HUES6 (cell line): ENCODE measurements around the gene HDAC7.
"Not testable (repeated sequence)": the region's sequence is repeated elsewhere in the genome, so short reads cannot be mapped to it uniquely, and the experiment has no call there.

Source experiments
- H3K27ac ChIP-seq: 2 replicates; pipeline ENCODE4 v1.7.0; 2013; ENCODE audit warnings: low read depth, mild to moderate bottlenecking, low read length, inconsistent platforms
- H3K27me3 ChIP-seq: 2 replicates; pipeline ENCODE4 v1.6.1; 2013; ENCODE audit warnings: low read length; ENCODE audit not compliant: control insufficient read depth, insufficient read depth
- H3K36me3 ChIP-seq: 2 replicates; pipeline ENCODE4 v1.6.1; 2013; ENCODE audit warnings: low read length; ENCODE audit not compliant: control insufficient read depth, insufficient read depth
- H3K4me1 ChIP-seq: 2 replicates; pipeline ENCODE4 v1.6.1; 2013; ENCODE audit warnings: low read length; ENCODE audit not compliant: control insufficient read depth, insufficient read depth
- H3K4me3 ChIP-seq: 2 replicates; pipeline ENCODE4 v1.5.1; 2013; ENCODE audit warnings: low read depth, low read length
- H3K9ac ChIP-seq: one replicate; pipeline ENCODE4 v1.6.1; 2013; ENCODE audit warnings: mild to moderate bottlenecking, low read length
- H3K9me3 ChIP-seq: 2 replicates; pipeline ENCODE4 v1.6.1; 2013; ENCODE audit warnings: low read depth, low read length; ENCODE audit not compliant: control insufficient read depth, insufficient read depth

The HDAC7 gene

GRCh38 chr12:47848853-47849252, 29.1 kb upstream of the HDAC7 start:
- H3K4me1 ChIP-seq = peaks cover 27% of the 10 kb centered on the region
- no peaks in the 10 kb centered on the region for H3K36me3 ChIP-seq
- H3K9me3 ChIP-seq = no peaks in the 10 kb centered on the region
- H3K27me3 ChIP-seq = peaks cover 3% of the 10 kb centered on the region; the same call in 1 of the 2 replicates
- H3K27ac ChIP-seq = no peak overlapping the region
- no peak overlapping the region for H3K9ac ChIP-seq
- H3K4me3 ChIP-seq = no peak overlapping the region

DNA sequence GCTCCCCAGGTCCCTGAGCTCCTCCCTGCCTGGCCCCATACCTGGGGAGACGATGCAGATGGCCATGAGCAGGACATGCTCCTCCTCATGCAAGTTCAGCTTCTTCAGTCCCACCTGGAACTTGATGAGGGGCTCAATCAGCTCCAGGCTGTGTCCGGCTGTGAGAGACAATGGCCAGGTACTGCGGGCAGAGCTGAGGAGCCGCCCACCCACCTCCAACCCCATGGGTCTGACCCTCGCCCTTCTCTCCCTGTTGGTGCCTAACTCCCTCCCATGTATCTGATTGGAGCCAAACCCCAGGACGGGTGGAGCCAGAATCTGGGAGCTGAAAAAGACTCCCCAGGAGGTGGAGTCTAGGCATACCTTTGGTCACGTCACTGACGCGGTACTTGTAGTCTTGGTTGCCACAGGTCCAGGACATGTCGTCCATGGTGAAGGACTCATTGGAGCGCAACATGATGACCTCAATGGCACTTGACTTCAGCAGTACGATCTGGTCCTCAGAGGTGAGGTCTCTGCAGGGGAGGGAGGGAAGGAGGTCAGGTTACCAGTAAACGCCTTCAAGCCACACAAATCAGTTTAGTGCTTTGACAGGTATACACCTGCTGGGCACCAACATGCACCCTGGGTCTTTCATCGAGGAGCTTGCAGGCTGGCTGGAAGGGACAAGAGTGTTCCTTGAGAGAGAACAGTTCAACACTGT, 26.7 kb upstream of the HDAC7 start:
- H3K4me3 ChIP-seq = no peak overlapping the region
- no peak overlapping the region for H3K27ac ChIP-seq
- no peak overlapping the region for H3K9ac ChIP-seq
- H3K9me3 ChIP-seq = no peaks in the 10 kb centered on the region
- H3K36me3 ChIP-seq = no peaks in the 10 kb centered on the region
- peaks cover 13% of the 10 kb centered on the region; the same call in 1 of the 2 replicates for H3K27me3 ChIP-seq
- H3K4me1 ChIP-seq = peaks cover 35% of the 10 kb centered on the region

DNA sequence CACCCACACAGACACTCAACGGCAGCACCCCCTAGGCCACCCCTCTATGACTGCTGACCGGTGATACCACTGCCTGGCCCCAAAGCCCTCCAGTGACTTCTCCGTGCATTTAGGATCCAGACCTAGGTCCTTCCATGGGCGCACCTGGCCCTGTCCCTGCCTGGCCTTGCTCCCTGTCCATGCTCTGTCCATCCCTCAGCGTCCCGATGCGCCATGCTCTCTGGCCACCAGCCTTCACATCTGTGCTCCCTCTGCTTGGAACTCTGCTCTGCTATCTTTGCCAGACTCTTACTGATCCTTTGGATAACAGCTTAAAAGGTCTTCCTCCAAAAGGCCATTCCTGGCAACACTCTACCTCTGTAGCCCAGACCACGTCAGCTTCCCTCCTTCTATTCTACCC, 25.4 kb upstream of the HDAC7 start:
- Histone ChIP-seq H3K27me3 (peaks cover 13% of the 10 kb centered on the region; the same call in 1 of the 2 replicates), H3K4me3 (no peak overlapping the region), H3K9me3 (no peaks in the 10 kb centered on the region), H3K36me3 (no peaks in the 10 kb centered on the region), H3K9ac (no peak overlapping the region), H3K4me1 (peaks cover 23% of the 10 kb centered on the region), H3K27ac (no peak overlapping the region)

DNA sequence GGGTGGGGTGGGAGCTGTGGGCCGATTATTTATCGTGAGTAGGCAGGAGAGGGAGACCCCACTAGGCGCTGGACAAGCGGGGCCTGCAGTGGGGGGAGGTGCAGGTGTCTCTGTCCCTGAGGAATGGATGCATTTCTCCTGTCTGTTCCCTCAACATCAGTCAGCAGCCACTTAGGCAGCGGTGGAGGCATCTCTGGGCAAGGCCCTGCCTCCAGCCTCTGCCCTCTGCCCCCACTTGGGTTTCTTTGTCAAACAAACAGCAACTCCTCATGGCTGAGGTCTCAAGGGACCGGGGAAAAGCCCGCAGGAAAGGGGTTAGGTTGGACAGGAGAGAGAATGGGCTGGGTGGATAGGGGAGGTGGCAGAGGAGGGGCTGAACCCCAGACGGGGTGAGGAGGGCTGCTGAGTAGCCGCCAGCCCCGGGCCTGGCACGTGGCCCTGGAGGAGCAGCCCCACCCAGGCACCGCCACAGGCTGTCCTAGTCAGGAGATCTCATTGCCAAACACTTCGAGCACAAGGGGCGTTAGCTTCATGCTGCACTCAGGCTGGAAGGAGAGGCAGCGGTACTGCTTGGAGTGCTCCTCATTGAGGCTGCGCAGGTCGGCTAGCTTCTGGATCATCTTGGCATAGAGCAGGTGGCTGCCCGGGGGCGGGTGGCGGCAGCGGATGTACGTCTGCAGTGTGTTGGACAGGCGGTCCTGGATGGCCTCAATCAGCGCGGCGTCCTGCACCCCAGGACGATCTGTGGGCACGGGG, 24.7 kb upstream of the HDAC7 start:
- Histone ChIP-seq H3K9ac (no peak overlapping the region), H3K4me1 (peaks cover 23% of the 10 kb centered on the region), H3K27me3 (peaks cover 13% of the 10 kb centered on the region; the same call in 1 of the 2 replicates), H3K27ac (no peak overlapping the region), H3K9me3 (no peaks in the 10 kb centered on the region), H3K4me3 (no peak overlapping the region), H3K36me3 (no peaks in the 10 kb centered on the region)

DNA sequence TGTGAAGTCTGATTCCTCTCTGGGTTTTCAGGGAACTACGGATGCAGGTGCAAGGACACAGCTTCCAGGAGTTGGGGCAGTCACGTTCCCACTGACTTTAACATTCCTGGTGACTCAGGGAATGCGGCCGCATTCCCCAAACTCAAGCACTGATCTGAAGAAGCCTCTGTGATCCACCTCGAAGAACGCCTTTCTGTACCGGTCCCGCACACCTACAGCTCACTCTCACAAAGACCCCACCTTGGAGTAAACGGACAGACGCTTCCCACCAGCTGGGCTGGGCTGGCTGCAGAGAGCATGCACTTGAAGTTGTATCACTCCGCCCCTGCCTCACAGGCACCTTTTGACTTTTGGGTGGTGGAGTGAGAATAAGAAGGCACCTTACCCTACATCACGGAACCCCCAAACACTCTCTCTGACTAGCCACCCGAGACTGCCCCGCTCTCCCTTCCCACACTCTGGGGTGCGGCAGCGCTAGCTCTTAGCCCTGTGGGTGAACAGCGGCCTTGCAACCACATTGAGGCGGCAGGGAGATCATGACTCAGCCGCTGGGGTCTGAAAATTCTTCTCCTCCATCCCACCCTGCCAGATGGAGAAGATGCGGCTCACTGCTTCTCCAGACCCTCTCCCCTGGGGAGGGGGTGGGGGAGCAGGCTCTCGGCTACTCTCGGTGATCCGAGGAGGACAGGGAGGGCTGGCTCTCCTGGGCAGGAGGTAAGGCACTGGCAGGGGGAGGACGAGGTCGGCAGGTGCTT, 23.7 kb upstream of the HDAC7 start:
- Histone ChIP-seq H3K27ac (no peak overlapping the region), H3K9me3 (no peaks in the 10 kb centered on the region), H3K9ac (peak overlapping the region; percentile 27), H3K4me3 (peak overlapping the region; percentile 17; the same call in 1 of the 2 replicates), H3K4me1 (peaks cover 23% of the 10 kb centered on the region), H3K36me3 (no peaks in the 10 kb centered on the region), H3K27me3 (peaks cover 13% of the 10 kb centered on the region; the same call in 1 of the 2 replicates)

- not testable (repeated sequence) for H3K4me3 ChIP-seq, H3K9ac ChIP-seq, H3K9me3 ChIP-seq, H3K36me3 ChIP-seq, H3K27ac ChIP-seq
- peaks cover 23% of the 10 kb centered on the region for H3K4me1 ChIP-seq
- peaks cover 13% of the 10 kb centered on the region; the same call in 1 of the 2 replicates for H3K27me3 ChIP-seq
These were observed 22.8 kb upstream of the HDAC7 start for GRCh38 chr12:47842543-47842942.

- Histone ChIP-seq H3K27ac (no peak overlapping the region), H3K9ac (no peak overlapping the region), H3K4me1 (peaks cover 27% of the 10 kb centered on the region), H3K36me3 (no peaks in the 10 kb centered on the region), H3K27me3 (peaks cover 13% of the 10 kb centered on the region; the same call in 1 of the 2 replicates), H3K4me3 (no peak overlapping the region), H3K9me3 (no peaks in the 10 kb centered on the region)
These were observed 22.2 kb upstream of the HDAC7 start for GRCh38 chr12:47841910-47842309.

GRCh38 chr12:47841501-47841900, 21.8 kb upstream of the HDAC7 start:
- no peak overlapping the region for H3K4me3 ChIP-seq

DNA sequence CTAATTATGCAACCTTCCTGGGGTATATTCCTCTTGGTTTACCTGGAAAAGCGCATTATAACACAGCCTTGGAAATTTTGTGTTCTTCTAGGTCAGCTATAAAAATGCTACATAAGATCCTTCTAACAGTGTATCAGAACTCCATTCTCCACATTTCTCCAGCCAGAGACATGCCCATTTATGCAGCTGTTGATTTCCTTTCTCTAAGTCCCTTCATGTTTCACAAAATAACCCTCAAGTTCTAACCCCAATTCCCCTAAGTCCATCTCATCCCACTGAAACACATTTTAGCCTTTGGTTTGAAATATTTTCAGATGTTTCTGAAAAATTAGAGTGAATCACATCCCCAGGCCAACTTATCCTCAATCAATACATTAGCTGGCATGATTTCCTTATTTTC, 20.9 kb upstream of the HDAC7 start:
- no peak overlapping the region for H3K9ac ChIP-seq
- no peak overlapping the region for H3K27ac ChIP-seq
- peaks cover 28% of the 10 kb centered on the region for H3K4me1 ChIP-seq
- no peaks in the 10 kb centered on the region for H3K9me3 ChIP-seq
- H3K4me3 ChIP-seq = no peak overlapping the region
- H3K36me3 ChIP-seq = no peaks in the 10 kb centered on the region
- H3K27me3 ChIP-seq = peaks cover 13% of the 10 kb centered on the region; the same call in 1 of the 2 replicates

More at GRCh38 chr12:47841501-47841900, 21.8 kb upstream of the HDAC7 start:
- Histone ChIP-seq H3K4me1 (peaks cover 25% of the 10 kb centered on the region), H3K27me3 (peaks cover 13% of the 10 kb centered on the region; the same call in 1 of the 2 replicates), H3K9ac (no peak overlapping the region), H3K9me3 (no peaks in the 10 kb centered on the region), H3K36me3 (no peaks in the 10 kb centered on the region), H3K27ac (no peak overlapping the region)

DNA sequence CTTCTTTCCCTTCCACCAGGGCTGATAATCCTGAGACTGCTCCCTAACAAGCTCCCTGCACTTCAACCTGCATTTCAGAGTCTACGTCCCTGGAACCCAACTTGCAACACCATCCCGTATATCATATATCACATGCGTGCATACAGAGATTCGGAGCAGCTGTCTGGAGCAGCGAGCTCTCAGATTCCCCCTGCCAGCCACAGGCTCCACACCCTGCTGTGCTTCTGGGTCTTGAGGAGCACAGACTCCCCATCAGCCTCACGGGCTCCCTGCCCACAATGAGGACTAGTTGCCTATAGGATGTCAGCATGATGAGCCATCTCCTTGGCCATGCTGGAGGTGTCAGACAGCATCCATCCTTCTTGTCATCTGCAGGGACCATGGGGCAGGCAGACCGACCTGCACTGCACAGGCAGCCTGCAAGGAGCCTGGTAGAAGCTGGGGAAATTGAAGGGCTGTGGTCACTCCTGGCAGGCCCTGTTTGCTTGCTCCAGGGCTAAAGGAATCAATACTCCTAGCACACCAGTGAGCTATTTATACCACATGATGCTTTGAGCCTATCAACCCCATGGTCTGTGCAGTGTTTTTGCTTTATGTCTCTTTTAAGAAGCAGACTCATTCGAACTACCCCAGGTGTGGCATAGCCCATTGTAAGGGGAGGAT, 19.6 kb upstream of the HDAC7 start:
- H3K4me1 ChIP-seq = peaks cover 31% of the 10 kb centered on the region
- H3K4me3 ChIP-seq = no peak overlapping the region
- H3K36me3 ChIP-seq = no peaks in the 10 kb centered on the region
- peaks cover 13% of the 10 kb centered on the region; the same call in 1 of the 2 replicates for H3K27me3 ChIP-seq
- no peak overlapping the region for H3K9ac ChIP-seq
- no peak overlapping the region for H3K27ac ChIP-seq
- H3K9me3 ChIP-seq = no peaks in the 10 kb centered on the region
